GM12873 (cell line): Measurements from ENCODE around the gene CAPZA1.

Experiments used
- TF ChIP-seq, protein P1 (sequence below): IDR thresholded peaks from 2 replicates; pipeline ENCODE4 v1.5.1; 2012; ENCODE audit warnings: low read depth, mild to moderate bottlenecking, moderate library complexity, low read length, control low read depth; ENCODE audit not compliant: insufficient read depth; ENCODE audit errors: missing control alignments

Gene CAPZA1

DNA sequence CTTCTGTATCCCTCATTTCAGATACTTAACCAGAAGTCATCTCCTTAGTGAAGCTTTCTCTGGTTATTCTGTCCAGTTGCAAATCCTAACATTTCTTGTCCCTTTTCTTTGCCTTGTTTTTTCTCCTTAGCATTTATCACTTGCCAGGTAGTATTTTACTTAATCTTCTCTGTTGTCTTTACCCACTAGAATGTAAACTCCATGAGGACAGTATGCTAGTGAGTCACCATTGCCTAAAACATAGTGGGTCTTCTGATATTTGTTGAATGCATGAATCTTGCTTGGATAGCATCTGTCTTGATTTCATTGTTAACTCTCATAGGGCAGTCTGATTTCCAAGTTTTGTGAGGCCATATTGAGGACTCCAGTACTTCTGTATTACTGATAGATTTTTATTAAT is 9.6 kb downstream of the CAPZA1 start:
- TF ChIP-seq, protein P1, sequence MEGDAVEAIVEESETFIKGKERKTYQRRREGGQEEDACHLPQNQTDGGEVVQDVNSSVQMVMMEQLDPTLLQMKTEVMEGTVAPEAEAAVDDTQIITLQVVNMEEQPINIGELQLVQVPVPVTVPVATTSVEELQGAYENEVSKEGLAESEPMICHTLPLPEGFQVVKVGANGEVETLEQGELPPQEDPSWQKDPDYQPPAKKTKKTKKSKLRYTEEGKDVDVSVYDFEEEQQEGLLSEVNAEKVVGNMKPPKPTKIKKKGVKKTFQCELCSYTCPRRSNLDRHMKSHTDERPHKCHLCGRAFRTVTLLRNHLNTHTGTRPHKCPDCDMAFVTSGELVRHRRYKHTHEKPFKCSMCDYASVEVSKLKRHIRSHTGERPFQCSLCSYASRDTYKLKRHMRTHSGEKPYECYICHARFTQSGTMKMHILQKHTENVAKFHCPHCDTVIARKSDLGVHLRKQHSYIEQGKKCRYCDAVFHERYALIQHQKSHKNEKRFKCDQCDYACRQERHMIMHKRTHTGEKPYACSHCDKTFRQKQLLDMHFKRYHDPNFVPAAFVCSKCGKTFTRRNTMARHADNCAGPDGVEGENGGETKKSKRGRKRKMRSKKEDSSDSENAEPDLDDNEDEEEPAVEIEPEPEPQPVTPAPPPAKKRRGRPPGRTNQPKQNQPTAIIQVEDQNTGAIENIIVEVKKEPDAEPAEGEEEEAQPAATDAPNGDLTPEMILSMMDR = no peak

DNA sequence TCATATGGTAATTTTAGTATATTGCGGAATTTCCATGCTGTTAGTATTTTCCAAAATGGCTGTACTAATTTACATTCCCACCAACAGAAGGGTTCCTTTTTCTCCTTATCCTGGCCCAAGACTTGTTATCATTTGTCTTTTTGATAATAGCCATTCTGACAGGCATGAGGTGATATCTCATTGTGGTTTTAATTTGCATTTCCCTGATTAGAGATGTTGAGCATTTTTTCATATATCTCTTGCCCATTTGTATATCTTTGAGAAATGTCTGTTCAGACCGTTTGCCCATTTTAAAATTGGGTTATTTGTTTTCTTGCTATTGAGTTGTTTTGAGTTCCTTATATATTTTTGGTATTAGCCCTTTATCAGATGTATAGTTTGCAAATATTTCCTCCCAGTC is 14.0 kb downstream of the CAPZA1 start:
- TF ChIP-seq, protein P1 = no peak

DNA sequence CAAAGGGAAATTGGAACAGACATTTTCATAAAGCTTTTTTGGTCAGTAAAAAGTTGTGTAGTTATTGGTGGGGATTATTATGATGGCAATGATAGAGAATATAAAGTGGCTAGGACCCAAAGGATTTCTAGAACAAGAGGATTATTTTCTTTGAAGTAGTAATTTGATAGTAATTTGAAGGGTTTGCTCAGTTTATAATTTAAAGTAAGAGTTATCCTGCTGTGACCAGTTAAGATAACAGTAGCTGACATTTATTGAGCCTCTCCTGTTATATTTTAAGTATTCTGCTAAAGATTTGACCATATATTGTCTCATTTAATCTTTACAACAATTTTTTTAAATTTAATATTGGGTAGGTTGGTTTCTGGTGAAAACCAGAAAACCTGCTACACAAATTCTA is 14.7 kb downstream of the CAPZA1 start:
- TF ChIP-seq, protein P1 = no peak

DNA sequence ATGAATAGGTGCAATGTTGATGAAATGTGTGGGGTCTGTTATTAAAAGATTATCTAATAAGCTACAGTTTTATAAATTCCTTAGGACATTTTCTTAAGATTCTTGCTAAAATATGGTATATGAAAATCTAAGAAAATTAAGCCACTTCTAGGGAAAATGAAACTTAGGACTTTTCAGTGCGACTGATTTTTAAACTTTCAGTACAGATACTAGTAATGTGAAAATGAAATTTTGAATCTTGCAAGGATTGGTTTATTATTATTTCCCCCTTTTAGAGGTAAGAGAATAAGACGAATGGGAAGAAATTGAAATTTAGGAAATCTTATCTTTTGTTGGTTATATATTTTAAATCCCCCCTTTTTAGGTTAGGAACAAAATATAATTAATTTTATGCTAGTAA is 16.4 kb downstream of the CAPZA1 start:
- TF ChIP-seq, protein P1 = no peak

DNA sequence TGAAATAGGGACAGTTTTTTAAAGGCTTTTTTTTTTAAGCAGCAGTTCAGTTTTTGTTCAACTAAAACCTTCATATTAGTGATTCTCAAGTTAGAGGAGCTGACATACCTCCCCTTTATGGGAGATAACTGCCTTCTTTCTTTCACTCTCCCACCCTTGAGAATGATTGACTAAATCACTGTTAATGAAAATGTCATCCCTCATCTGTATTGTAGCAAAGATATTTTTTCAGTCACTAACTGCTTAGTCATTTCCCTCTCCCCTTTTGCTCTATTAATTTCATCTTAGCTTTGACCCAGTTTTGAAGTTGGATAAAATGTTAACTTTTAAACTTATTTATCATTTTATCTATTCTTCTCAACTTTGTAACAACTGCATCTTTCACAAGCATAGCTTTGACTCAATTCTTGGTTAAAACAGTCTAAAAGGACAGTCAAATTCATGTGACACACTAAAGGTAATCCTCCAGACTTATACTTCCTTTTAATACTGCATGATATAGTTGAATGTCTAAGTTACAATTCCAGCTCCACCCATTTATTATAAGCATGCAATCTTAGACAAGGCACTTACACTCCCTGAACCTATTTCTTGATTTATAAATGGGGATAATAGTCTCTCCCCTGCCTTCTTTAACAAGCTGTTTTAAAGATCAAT is 17.1 kb downstream of the CAPZA1 start:
- TF ChIP-seq, protein P1 = no peak

DNA sequence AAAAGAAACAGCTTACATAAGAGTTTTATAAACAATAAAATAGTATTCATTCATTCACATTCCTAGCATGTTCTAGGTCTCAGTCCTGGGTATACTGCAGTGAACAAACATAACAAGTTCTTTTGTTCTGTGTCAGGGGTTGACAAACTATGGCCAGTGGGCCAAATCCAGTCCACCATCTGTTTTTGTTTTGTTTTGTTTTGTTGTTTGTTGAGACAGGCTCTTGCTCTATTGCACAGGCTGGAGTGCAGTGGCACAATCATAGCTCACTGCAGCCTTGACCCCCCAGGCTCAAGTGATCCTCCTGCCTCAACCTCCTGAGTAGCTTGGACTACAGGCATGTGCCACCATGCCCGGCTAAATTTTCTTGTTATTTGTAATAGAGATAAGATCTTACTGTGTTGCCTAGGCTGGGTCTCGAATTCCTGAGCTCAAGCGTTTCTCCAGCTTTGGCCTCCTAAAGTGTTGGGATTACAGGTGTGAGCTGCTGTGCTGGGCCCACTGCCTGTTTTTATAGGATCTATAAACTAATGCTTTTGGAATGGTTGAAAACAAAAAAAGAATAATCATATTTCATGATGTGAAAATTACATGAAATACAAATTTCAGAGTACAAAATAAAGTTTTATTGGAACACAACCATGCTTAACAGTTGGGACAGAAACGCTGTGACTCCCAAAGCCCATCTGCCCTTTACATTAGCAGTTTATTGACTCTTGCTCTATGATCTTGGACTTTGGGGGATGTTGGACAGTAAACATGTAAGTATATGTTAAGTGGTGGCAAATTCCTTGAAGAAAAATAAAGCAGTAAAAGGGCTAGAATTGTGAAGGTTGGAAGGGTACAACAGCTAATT is 17.9 kb downstream of the CAPZA1 start:
- TF ChIP-seq, protein P1 = no peak

DNA sequence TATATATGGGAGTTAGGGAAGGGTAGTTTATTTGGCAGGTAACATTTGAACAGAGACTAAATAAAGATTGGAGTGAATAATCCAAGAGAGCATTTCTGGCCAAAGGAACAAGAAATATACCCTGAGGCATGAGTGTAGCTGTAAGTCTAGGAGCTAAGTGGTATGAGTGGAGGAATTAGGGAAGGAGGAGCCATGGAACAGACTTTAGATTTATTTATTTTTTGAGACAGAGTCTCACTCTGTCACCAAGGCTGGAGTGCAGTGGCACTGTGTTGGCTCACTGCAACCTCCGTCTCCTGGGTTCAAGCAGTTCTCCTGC is 18.4 kb downstream of the CAPZA1 start:
- TF ChIP-seq, protein P1 = no peak
